PC-3 (cell line): ENCODE measurements around the gene CASKIN2.

Experiments used
- EZH2 ChIP-seq: fragments of 300-600 bp; sonication (generic); IDR thresholded peaks from one replicate; pipeline ENCODE4 v1.6.1; 2017; ENCODE audit warnings: antibody characterized with exemption, mild to moderate bottlenecking, low read length; ENCODE audit not compliant: unreplicated experiment
- EZH2phosphoT487 ChIP-seq: fragments of 300-600 bp; sonication (generic); IDR thresholded peaks from 2 replicates; pipeline ENCODE4 v1.6.1; 2018; ENCODE audit warnings: mild to moderate bottlenecking, antibody characterized with exemption, low read length, borderline replicate concordance
- TF ChIP-seq, protein P1 (sequence below): fragments of 300-600 bp; sonication (generic); conservative IDR thresholded peaks from 2 replicates; pipeline ENCODE4 v1.5.1; 2017; ENCODE audit warnings: antibody characterized with exemption, low read depth, mild to moderate bottlenecking, low read length

DNA sequence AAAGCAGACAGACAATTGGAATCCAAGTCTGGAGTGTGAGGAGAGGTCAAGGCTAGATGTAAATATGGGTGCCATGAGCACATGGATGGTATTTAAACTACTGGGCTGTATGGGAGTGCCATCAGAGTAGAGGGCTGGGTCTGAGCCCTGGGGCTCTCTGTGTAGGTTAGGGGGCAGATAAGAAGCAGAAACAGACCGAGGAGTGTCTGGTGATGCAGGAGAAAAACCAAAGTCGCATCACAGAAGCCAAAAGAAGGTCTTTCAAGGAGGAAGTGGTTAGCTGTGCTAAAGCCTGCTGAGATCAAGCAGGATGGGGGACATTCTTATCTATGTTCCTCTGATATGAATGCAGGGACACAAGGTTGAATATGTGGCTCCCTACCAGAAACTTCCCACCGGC lies 2.9 kb upstream of the CASKIN2 start:
- TF ChIP-seq, protein P1, sequence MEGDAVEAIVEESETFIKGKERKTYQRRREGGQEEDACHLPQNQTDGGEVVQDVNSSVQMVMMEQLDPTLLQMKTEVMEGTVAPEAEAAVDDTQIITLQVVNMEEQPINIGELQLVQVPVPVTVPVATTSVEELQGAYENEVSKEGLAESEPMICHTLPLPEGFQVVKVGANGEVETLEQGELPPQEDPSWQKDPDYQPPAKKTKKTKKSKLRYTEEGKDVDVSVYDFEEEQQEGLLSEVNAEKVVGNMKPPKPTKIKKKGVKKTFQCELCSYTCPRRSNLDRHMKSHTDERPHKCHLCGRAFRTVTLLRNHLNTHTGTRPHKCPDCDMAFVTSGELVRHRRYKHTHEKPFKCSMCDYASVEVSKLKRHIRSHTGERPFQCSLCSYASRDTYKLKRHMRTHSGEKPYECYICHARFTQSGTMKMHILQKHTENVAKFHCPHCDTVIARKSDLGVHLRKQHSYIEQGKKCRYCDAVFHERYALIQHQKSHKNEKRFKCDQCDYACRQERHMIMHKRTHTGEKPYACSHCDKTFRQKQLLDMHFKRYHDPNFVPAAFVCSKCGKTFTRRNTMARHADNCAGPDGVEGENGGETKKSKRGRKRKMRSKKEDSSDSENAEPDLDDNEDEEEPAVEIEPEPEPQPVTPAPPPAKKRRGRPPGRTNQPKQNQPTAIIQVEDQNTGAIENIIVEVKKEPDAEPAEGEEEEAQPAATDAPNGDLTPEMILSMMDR = no peak
- TF ChIP-seq EZH2 = no peak
- no peak for TF ChIP-seq EZH2phosphoT487
